Epidermal melanocyte (primary cell): ENCODE measurements around the gene DNAJB9.
A peak's percentile ranks its signal among the peaks of the same experiment; 100 is the strongest.

Experiments
- DNase-seq: peaks from one replicate; pipeline ENCODE4 v3.0.0; 2011; ENCODE audit warnings: low spot score; ENCODE audit not compliant: insufficient read length

The DNAJB9 gene

GRCh38 chr7:108568801-108569380 lies 783 bp upstream of the DNAJB9 start:
- no peak for DNase-seq

DNA sequence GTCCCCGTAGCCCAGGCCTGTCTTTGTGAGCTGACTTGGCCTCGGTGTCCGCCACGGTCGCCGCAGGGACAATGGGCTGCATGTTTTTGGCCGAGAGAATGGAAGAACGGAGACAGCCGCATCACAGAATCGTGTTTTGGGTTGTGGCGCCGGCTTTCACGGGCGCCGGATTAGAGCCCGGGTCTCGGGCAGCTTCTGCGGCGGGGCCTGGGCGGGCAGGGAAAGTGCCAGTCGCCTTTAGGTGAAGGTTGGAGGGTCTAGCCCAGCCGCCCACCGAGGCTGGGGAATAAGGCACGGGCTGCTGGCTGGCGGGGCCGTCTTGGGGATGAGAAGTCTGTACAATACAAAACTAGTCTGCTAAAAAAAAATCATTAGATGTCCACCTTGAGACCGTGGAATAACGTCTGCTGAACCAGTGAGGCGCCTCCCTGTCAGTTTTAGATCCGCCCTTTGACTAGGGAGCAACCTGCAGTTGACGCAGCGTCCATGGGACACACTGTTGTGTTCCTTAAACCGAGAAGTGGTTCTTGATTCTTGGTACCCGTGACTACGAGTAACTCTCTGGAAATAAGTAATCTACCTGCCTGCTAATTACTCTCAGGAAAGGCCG lies 577 bp downstream of the DNAJB9 start:
- DNase-seq = no peak

DNA sequence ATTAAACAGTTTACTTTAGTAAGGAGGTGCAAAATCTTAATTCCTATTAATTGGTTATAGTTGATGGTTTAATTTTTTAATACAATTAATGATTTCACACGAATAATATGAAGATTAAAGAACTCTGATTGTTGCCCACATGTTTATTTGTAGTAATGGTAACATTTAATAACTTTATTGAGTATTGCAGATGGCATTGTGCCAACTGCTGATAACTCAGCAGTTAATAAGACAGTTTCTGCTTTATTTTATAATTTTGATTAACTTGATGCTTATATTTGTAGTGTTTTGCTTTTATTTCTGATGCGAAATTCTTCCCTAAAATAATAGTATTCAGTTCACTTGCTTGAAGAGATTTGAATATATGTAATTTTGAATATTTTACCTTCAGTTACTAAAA lies 2.8 kb downstream of the DNAJB9 start:
- DNase-seq = no peak

DNA sequence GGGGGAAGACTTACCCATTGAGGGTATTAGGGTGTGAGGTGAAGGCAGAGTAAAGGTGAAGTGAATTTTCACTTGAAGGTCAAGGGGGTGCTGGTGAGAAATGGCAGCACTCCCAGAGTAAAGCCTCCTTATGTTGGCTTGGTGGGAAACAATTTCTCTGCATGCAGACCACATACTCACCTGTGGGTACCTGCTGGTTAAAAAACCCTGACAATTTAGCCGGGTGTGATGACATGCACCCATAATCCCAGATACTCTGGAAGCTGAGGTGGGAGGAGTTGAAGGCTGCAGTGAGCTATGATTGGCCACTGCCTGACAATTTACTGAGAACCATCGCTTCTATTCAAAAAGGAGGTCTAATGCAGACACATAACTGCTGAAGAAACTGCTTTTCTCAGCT lies 5.5 kb downstream of the DNAJB9 start:
- DNase-seq = no peak

GRCh38 chr7:108576116-108576515 lies 6.4 kb downstream of the DNAJB9 start:
- DNase-seq = no peak

- DNase-seq = no peak
These were observed 9.3 kb downstream of the DNAJB9 start for GRCh38 chr7:108578937-108579336.

GRCh38 chr7:108580298-108580697 lies 10.6 kb downstream of the DNAJB9 start:
- no peak for DNase-seq

- no peak for DNase-seq
These were observed 12.2 kb downstream of the DNAJB9 start for GRCh38 chr7:108581655-108582491.

DNA sequence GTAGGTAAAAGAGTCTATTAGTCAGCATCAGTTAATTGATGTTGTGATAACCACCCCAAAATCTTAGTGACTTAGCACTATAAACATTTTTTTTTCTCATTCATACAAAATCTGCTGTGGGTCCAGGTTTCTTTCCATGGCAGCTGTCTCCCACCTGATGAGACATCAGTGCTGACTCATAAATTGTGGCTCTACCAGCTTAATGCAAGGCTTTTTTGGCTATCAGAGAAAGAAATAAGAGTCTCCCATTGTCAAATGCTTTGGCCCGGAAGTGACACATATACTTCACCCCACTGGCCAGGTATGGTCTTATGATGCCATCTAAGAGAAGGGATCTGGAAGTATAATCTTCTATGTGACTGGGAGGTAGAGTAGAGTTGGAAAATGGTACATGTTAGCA lies 14.5 kb downstream of the DNAJB9 start:
- no peak for DNase-seq

DNA sequence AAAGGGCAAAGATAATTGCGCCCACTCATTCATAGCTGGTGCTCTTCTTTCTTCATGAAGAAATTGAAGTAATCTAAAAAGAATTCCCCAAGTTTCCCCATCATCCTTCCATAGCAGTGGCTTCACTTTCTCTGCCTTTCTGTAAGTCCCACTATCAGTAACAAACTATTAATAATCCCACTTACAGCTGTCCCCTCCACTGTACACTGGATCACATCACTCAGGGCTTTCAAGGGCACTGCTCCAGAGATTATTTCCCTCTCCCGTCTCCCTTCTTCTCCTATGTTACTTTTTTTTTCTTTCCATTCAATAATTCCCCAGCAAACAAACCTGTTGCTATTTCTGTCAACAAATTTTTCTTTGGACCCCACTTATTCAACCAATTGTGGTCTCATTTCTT lies 16.2 kb downstream of the DNAJB9 start:
- no peak for DNase-seq

DNA sequence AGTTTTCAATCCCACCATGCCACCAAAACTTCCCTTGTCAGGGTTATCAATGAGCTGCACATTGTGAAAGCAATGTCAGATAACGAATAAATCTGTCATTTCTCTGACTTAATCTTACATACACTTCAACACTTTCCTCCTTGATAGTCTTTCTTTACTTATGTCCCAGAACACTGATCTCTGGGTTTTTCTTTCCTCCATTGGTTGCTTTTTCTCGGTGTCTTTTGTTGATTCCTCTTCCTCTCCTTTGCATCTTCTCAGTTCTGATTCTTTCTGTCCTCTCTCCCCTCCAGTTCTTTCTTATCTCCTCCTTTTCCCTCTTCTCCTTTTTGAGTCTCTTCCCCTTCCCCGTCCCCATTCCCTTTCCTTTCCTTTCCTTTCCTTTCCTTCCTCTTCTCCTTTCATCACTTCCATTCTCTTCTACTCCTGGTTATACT lies 16.6 kb downstream of the DNAJB9 start:
- no peak for DNase-seq

- no peak for DNase-seq
These were observed 19.5 kb downstream of the DNAJB9 start for GRCh38 chr7:108589199-108589598.

DNA sequence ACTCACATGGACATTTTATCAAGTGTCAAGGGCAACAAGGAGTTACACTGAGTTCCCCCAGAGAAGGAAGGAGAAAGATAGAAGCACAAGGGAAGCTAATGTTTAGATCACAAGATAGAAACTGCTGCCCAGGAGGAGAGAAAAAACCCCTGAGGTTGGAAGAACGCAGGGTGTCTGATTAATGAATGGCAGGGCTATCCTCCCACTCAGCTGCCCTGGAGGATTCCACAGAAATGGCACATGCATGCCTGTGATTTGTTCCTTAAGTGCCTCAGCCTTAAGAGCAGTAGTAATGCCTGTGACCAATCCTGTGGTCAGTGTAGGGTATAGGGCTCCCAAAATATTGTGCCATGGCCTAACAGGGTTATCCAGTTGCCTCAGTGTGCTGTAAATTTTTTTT lies 20.2 kb downstream of the DNAJB9 start:
- peak; percentile 43 for DNase-seq

DNA sequence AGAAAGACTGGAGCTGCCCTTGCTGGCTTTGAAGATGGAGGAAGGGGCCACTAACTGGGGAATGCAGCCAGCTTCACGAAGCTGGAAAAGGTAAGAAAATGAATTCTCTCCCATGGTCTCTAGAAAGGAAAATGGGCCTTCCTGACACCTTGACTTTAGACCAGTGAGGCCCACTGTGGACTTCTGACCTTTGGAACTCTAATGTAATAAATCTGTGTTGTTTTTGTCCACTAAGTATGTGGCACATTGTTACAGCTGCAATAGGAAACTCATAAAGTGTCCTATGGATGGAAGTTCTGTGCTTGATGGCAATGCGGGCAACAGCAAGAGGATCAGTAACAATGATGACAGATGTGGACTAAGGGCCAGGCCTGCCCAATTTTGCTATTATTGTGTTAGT lies 20.9 kb downstream of the DNAJB9 start:
- DNase-seq = no peak

DNA sequence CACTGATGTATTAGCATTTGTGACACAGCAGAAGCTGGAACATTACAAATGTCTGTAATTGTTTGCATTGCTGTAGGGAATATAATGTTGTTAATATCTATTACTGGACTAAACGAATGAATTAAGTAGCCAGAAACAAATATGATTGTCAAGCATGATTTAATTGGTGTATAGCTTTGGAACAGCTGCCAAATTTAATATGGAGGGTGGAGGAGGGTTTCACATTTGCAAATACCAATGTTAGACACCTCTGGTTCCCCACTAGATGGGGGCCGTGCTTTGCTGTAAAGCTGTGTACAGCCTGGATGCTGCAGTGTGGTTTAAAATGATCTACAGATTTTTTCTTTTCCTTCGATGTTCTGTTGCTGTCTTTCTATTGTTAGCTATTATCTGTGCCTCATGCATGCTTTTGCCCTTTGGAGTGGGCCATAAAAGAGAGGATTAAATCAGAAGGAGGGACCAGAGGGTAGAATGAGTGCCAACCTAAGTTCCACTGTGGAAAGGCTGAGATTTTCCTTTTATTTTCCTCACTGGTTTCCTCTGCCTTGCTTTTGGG lies 23.1 kb downstream of the DNAJB9 start:
- no peak for DNase-seq

DNA sequence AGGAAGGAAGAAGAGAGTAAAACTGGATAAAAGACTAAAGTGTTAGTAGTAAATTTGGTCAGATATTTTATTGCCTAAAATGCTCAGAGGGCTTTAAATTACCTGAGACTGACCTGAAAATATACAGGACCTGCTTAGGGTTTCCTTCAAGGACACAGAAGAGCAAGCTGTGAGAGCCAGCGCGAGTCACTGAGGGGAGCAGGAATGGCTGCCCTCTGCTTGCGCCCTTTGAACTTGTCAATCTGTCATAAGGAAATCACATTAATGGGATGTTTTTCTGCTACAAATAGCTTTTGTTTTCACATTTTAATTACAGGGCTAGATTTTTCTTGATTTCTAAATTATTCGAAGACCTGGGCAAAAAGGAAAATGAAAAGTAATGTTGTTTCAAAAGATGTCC lies 26.9 kb downstream of the DNAJB9 start:
- no peak for DNase-seq

DNA sequence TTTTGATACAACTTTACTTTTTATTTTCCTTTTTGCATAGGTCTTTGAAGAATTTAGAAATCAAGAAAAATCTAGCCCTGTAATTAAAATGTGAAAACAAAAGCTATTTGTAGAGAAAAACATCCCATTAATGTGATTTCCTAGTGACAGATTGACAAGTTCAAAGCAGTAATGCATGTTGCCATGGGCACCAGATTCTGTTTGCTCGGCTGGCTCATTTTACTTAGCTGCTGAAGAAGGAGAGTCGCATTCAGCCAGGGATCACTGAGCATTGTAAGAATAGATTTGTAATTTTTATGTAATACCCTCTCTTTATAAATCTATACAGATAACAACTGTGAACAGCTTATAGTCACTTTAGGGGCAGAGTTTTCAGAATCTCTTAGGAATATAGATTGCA lies 28.5 kb downstream of the DNAJB9 start:
- no peak for DNase-seq

DNA sequence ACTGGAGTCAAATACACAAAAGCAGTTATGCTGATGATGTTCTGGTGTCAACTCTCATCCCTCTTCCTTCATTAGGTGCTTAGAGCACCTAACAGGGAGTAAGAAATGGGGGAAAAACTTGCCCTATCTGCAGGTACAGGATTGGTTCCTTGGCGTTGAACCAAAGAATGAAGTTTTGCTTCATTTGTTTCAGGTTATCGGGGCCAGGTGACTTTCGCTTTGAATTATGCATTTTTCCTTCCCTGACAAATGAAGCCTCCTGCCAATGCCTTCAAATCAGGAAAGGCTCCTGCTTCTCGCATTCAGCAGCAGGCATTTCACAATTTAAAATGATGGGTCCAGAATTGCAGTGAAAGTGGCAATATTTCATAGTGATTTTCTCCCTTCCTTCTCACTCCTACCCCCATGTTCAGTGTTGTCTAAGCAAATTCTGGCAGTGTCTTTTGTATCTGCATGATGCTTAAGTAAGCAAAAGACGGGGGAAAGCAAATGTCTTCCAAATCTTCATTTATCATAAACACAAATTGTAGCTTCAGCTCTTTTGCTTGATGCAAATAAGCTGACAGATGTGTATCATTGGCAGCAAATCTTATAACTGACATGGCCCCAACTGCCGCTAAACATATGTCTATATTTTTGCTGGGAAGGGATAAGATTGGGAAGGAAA lies 29.4 kb downstream of the DNAJB9 start:
- DNase-seq = no peak

- no peak for DNase-seq
These were observed 30.7 kb downstream of the DNAJB9 start for GRCh38 chr7:108600399-108600798.

GRCh38 chr7:108603656-108604306 lies 34.1 kb downstream of the DNAJB9 start:
- DNase-seq = no peak

GRCh38 chr7:108604307-108605077 lies 34.8 kb downstream of the DNAJB9 start:
- DNase-seq = no peak
